ENCODE measurements around the gene MAPK13.
"Not testable (repeated sequence)": the region's sequence is repeated elsewhere in the genome, so short reads cannot be mapped to it uniquely, and the experiment has no call there.

Gene MAPK13

DNA sequence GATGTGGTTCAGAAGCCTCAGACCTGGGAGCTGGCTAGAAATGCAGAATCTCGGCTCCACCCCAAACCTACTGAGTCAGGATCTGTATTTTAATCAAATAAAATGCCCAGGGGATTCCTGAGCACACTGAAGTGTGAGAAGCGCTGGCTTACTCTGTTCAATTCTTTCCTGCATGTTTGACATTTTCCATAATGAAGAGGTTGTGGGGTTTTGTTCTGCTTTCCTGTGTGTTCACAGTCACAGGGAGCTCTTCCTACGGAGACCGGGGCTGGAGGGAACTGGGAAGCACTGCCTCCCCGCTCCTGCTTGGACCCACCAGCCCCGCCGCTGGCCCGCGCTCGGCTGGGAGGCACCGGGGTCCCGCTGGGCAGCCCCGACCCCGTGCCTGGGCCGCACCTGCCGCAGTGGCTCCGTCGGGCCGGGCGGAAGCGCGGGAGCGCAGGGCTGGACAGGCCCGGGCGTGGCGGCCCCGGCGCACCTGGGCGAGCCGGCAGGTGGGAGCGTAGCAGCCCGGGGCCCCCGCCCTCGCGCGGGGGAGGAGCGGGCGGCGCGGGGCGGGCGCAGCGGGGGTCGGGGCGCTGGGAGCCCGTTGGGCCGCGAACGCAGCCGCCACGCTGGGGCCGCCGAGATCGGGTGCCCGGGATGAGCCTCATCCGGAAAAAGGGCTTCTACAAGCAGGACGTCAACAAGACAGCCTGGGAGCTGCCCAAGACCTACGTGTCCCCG is at the start of gene MAPK13:
TSS of gene MAPK13 (plus strand) at position 573 of the 726 bp plus-strand sequence. CDS start at position 643, 70 bp downstream.
- no peak for DNase-seq (ENCODE audit: low read depth)

DNA sequence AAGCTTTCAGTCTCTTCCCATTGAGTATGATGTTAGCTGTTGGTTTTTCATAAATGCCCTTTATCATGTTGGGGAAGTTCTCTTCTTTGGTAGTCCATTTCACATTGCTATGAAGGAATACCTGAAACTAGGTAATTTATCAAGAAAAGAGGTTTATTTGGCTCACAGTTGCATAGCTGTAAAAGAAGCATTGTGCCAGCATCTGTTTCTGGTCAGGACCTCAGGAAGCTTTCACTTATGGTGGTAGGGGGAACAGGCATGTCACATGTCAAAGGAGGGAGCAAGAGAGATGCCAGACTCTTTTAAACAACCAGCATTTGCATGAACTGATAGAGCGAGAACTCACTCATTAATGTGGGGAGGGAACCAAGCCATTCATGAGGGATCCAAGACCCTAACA is 48.0 kb upstream of the MAPK13 start:
- no peak for DNase-seq (ENCODE audit: low read depth)

DNA sequence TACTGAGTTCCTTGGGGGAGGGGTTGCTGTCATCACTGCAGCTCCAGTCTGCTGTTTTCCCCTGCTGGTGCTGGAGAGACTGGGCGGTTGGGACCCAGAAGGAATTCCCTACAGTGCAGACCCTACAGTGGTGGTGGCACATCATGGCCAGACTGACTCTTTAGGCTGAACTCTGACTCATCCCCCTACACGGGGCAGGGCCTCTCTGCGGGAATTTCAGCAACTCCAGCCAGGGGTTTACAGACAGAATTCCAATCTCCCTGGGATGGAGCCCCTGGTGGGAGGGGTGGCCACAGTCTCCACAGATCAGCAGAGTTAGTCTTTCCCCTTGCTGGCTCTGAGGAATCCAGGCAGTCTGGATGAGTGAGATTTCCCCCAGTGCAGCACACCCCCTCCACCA is 46.9 kb upstream of the MAPK13 start:
- no peak for DNase-seq (ENCODE audit: low read depth)

DNA sequence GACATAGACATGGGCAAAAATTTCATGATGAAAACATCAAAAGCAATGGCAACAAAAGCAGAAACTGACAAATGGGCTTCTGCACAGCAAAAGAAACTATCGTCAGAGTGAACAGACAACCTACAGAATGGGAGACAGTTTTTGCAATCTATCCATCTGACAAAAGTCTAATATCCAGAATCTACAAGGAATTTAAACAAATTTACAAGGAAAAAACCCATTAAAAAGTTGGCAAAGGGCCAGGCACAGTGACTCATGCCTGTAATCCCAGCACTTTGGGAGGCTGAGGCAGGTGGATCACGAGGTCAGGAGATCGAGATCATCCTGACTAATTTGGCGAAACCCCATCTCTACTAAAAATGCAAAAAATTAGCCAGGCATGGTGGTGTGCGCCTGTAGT is 42.1 kb upstream of the MAPK13 start:
- DNase-seq (ENCODE audit: low read depth): not testable (repeated sequence)

DNA sequence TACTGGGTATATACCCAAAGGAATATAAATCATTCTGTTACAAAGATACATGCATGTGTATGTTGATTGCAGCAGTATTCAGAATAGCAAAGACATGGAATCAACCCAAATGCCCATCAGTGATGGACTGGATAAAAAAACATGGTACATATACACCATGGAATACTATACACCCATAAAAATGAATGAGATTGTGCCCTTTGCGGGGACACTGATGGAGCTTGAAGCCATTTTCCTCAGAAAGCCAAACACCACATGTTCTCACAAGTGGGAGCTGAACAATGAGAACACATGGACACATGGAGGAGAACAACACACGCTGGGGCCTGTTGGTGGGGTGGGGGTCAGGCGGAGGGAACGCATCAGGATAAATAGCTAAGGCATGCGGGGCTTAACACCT is 41.3 kb upstream of the MAPK13 start:
- no peak for DNase-seq (ENCODE audit: low read depth)

DNA sequence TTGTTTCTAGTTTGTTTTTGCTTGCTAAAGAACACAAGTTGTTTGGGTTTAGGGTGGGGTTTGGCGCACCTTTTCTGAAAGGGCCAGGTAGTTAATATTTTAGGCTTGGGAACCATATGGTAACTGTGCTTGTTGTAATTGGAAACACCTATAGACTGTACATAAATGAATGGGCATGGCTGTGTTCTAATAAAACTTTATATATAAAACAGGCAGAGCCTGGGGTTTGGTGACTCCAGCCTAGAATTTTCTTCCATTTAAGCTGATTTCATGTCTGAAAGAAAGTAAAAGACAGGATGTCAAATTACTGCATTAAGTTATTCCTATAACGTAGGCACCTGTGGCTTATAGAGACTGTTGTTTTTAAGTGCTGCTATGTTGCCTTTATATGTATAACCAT is 36.1 kb upstream of the MAPK13 start:
- DNase-seq (ENCODE audit: low read depth): no peak

DNA sequence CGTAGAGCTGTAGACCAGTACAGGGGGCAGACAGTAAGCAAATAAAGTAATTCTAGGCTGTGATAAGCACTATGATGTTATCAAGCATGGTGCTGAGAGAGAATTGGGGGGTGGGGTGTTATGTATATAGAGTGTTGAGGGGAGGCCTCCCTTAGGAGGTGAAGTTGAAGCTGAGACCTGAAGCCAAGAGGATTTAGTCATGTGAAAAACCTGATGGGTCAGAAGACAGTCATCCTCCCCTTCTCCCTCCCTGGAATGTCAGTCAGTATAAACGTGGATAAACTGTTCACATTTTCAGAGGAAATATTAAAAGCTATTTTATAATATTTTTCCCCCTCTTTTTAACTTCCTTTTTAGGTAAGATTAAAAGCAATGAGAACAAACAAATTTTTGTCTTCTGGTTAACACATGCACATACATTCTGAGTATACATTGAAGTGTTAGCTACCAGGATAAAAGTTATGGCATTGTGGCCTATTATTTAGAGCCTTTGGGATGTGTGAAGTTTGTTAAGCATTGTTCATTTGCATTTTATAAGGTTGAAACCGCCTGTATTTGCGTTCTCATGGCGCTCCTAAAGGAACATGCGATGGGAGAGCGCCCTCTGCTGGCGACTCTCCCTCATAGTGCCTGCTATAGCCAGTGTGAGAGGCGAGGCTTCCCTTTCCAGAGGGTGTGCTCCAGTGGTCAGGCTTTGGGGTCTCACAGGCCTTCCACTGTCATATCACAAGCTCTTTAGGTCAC is 35.4 kb upstream of the MAPK13 start:
- peak; percentile 74 for DNase-seq (ENCODE audit: low read depth)

DNA sequence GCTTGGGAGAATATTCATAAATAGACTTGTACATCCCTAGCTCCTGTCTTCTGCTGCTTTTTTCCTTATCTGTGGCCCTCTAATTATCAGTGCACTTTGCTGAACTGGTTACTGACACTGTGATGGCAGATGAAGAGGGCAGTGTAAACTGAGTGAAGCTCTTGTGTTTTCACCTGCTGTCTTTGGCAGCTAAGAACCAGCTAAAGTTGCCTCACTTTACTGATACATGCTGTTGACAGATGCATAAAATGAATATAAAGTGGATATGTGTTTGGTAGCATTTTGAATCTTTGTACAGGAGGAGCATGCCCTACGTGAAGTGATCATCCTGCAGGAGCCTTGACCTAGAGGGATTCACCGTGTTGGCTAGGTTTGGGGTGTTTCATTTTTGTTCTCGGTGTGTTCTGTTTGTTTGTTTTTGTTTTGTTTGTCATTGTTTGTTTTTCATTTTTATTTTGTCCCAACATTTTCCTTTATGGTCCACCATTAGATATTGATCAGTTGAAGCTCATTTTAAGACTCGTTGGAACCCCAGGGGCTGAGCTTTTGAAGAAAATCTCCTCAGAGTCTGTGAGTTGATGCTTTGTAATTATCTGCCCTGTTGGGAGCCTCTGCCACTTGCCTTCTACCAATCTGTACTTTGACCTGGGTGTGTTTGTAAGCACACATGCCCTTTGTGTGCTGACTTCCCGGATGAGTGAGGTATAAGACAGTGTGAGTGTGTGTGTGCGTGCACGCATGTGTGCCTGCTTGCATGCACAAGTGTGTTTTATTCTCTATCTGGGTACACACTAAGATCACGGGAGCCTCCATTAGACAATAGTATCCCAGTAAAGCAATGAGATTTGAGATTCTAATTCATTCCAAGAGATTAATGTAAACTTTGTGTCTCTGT is 34.6 kb upstream of the MAPK13 start:
- no peak for DNase-seq (ENCODE audit: low read depth)

DNA sequence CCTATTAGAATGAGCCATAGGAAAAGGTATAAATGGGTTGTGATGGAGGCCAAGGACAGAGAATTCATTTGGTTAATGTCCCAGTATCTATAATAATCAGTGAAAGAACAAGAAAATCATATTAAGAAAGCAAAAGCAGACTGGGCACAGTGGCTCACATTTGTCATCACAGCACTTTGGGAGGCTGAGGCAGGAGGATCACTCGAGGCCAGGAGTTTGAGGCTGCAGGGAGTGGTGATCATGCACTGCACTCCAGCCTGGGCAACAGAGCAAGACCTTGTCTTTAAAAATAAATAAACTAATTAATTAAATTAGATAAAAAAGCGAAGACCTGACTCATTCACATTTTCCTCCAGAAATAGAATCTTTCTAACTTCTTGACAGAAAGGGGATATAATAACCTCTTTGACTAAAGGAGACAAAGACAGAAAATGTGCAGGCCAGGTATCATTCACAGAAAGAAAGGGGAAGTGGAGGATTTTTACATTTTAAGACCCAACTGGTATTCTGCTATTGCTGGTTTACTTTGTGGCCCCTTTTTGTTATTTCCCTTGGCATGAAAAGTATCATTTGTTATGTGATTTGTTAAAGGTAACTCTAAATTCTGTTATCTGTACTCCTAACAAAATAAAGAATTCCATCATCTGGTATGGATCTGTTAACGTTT is 31.9 kb upstream of the MAPK13 start:
- DNase-seq (ENCODE audit: low read depth): no peak

DNA sequence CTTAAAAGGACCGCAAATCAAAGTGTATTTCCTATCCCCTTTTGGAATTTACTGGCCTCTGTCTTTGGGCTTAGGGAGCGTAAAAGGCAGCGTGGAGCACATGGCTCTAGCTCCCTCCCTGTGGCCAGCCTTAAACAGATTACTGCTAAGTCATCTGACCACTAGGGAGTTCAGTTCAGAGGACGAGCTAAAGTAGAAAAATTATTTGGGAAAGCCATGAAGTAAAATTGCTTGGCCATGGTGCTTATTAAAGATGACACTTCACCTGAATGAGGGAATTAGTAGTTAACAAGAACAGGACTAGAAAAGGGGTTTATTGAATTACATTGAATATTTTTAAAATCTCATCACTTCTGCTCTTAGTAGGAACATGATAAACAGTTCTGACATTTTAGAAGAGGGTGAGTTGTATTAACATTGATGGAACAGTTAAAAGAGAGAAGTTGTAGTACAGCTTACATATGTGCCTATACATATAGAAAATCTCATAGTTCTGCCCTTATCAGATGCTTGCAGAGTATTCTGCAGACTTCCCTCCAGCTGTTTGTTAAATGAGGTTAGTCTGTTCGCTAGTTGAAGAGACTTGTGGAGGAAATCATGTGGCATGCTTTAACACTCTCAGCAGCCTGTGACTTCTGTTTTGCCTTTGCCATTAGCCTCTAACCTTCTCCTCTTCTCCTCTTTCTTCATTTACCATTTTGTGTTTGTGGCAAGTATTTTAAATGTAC is 31.2 kb upstream of the MAPK13 start:
- DNase-seq (ENCODE audit: low read depth): no peak

DNA sequence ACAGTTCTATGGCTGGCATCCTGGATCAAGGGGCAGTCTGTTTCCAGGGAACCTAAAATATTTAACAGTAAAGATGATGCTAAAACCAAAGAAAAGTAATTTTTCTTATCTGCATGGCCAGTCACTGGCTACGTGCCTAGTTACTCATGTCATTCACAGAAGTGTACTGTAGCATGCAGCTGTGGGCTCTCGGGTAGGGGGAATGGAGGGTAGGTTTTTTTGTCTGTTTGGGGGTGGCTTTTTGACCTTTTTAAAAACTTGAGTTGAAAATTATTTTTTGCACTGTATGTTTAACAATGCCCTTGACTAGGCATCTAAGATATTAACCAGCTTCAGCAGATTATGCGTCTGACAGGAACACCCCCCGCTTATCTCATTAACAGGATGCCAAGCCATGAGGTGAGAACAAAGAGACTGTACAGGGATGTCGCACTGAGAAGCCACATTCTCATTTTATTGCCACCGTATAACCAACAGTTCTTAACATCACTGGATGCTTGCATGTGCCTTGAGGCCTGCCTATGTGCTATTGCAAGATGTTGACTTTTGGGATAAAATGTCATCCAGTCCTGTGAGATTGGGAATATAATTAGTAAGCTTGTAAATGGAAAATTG is 30.3 kb upstream of the MAPK13 start:
- no peak for DNase-seq (ENCODE audit: low read depth)

DNA sequence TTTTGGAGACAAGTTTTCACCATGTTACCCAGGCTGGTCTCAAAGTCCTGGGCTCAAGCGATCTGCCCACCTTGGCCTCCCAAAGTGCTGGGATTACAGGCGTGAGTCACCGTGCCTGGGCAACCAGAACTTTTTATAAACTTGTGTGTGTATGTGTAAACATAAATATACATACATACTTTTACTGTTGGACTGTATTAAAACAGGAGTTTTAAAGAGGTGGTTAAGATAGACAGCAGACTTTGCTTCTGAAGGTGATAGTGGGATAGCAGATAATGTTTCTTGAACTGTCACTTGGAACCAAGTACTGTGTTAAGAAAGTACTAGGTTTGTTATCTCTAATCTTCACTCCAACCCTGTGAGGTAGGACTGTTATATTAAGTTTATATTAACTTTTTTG is 28.6 kb upstream of the MAPK13 start:
- no peak for DNase-seq (ENCODE audit: low read depth)

DNA sequence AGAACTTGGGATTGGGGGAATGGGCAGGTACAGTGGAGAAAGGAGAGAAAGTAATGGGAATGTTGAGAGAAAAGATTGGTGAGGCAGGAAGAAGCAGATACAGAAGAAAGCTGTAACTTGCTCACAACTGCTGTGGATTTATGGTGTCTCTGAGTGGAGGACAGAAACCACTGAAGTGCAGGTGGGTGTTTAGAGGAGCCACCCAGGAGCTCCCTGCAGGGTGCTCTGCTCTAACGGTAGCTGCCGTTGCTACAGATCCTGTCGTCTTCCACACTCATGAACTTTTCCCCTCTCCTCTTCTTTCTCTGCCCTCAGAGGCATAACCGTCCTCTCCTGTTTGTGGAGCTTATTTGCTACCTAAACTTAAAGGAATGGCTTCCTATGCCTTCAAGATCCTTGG is 27.5 kb upstream of the MAPK13 start:
- DNase-seq (ENCODE audit: low read depth): no peak

DNA sequence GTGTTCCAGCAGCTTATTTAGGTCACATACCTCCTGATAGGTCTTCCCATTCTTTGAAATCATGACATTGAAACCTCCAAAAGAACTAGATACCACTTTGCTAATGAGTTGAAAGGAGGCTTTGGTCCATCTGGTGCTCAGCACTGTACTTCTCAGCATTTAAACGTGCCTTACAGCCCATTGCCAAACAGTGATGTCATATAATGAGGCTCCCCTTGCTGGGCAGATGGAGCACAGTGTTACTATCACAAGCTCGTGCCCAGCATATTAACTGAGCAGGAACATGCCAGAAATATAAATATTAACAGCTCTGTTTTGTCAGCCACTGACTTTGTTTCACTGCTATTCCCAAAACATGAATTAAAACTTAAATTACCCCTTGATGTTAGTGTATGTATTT is 25.5 kb upstream of the MAPK13 start:
- DNase-seq (ENCODE audit: low read depth): no peak

DNA sequence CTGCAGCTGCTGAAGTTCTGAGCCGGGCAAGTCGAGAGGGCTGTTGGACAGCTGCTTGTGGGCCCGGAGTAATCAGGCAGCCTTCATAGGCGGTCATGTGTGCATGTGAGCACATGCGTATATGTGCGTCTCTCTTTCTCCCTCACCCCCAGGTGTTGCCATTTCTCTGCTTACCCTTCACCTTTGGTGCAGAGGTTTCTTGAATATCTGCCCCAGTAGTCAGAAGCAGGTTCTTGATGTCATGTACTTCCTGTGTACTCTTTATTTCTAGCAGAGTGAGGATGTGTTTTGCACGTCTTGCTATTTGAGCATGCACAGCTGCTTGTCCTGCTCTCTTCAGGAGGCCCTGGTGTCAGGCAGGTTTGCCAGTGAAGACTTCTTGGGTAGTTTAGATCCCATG is 21.2 kb upstream of the MAPK13 start:
- DNase-seq (ENCODE audit: low read depth): no peak

DNA sequence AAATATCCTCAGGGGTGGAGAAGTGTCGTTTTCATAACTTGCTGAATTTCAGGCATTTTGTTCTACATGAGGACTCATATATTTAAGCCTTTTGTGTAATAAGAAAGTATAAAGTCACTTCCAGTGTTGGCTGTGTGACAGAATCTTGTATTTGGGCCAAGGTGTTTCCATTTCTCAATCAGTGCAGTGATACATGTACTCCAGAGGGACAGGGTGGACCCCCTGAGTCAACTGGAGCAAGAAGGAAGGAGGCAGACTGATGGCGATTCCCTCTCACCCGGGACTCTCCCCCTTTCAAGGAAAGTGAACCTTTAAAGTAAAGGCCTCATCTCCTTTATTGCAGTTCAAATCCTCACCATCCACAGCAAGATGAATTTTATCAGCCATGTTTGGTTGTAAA is 20.3 kb upstream of the MAPK13 start:
- no peak for DNase-seq (ENCODE audit: low read depth)

DNA sequence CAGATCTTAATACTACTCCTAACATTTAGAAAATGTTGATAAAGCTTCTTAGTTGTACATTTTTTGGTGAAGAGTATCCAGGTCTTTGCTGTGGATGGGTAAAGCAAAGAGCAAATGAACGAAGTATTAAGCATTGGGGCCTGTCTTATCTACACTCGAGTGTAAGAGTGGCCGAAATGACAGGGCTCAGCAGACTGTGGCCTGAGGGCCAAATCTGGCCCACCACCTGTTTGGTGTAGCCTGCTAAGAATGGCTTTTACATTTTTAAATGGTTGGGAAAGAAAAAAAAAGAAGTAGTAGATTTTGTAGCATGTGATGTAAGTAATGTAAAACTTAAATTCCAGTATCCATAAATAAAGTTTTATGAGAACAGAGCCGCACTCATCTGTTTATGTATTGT is 19.4 kb upstream of the MAPK13 start:
- no peak for DNase-seq (ENCODE audit: low read depth)

DNA sequence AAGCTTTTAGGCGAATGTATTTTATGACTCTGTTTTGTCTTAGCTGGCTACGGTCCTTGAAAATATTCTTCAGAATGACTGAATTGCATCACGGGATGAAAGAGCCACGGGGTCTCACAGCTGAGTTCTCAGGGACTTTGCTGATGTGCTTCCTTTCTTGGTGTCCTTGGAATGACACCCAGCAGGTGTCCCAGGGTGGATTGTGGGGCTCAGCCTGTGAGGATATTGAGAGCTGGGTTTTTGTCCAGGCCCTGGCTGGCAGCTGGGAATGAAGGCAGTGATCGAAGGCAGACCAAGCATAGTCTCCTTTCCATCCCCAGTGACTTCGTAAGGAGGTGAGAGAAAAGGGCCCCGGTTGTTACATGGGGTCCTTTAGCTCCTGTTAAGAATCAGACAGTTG is 18.8 kb upstream of the MAPK13 start:
- DNase-seq (ENCODE audit: low read depth): no peak

DNA sequence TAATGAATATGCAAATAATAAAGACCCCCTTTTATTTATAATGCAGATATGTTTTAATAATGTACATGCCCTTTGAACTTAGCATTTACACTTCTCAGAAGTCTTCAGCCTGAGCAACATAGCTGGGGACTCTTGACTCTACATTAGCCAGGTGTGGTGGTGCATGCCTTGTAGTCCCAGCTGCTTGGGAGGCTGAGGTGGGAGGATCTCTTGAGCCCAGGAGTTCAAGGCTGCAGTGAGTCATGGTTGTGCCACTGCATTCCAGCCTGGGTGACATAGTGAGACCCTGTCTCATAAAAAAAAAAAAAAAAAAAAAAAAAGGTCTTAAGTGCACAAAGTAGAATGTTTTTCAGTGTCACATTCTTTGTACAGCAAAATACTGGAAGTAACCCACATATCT is 17.3 kb upstream of the MAPK13 start:
- DNase-seq (ENCODE audit: low read depth): no peak

DNA sequence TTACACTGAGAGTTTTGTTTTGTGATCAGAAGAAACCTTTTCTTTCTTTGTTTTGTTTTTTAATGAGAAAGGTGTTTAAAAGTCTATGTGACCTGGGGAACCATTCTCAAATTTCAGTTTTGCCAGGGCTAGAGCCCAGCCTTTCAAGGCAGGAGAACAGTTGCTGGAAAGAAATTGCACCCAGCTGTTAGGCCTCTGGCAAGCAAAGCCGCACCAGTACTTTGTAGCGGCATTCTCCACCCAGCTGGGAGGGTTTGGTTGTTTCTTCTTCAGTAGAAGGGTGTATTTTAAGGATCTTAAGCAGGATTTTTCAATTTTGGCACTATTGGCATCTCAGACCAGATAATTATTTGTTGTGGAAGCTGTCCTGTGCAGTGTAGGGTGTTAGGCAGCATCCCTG is 16.6 kb upstream of the MAPK13 start:
- no peak for DNase-seq (ENCODE audit: low read depth)

DNA sequence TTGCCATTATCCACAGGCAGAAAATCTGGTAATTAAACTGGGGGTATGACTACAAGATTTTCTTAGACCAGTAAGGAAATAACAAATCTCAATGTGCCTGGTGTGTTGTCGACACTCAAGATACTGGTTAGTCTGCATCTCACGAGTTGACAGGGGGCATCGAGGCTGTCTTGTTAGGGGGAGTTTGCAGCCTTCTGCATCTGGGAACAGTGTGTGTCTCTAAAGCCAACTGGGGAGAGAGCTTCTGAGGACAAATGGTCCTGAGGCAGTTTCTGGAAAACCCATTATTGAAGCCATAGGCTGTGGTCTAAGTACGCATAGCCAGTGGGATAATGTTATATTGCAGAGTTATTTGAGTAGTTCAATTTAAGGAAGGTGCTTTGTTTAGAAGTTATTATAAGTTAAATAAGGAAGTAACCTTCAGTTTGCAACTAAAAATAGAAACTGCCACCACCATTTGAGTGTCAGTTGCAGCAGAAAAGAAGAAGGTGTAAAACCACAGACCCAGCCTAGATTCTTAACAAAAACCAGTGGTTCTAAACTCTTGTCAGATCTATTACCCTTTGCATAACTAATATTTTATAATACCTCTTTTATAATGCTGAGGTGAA is 15.4 kb upstream of the MAPK13 start:
- no peak for DNase-seq (ENCODE audit: low read depth)
